GM13976 (cell line): ENCODE results near the gene EED.
"Not testable (repeated sequence)": the region's sequence is repeated elsewhere in the genome, so short reads cannot be mapped to it uniquely, and the experiment has no call there.

Experiments used
- DNase-seq: peaks from one replicate; pipeline ENCODE4 v3.0.0; 2012; ENCODE audit warnings: low spot score
- in situ Hi-C: fragments of 300-500 bp; cut with MboI; formaldehyde crosslinking; loops from one replicate; pipeline ENCODE4 v1.12.0; 2022; ENCODE audit warnings: low sequenced_read_pairs, mixed read lengths, inconsistent platforms; ENCODE audit not compliant: unreplicated experiment
- TF ChIP-seq, protein P1 (sequence below): IDR thresholded peaks from 2 replicates; pipeline ENCODE4 v1.5.1; 2012; ENCODE audit warnings: borderline replicate concordance, mild to moderate bottlenecking; ENCODE audit not compliant: insufficient read depth; ENCODE audit errors: extremely low read depth, missing control alignments, control extremely low read depth

Gene EED

DNA sequence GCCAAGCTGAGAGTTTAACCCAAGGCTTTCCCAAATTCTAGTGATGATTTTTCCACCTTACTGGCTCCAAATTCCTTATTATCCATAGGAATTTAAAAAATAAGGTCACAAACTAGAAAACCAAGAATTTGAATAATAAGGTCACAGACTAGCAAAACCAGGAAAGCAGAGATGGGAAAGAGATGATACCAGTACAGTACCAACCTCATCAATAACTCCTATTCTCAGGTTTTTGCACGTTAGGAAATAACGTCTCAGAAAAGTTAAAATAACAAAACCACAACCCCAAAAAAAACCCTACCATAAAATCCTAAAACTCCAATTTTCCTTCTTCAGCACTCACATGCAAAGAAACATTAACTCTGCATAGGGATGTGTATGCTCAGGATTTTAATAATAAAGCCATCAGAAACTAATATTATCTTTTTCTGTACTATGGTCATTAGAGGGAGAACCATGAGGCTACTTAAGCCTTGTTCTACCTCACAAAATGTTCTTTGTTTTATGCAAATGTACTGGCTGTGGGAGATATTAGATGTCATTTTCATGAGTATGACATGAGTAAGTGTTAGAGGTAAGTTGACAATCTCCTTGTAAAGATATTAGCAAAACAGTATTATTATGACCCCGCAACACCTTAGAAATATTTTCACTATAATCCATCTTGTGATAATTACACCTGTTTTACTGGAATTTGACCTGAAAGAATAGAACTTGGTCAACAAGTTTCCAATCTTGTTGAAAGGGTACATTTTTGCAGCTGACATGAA is 16.1 kb upstream of the EED start:
- no peak for DNase-seq
- in situ Hi-C loops: no loop called here
- TF ChIP-seq, protein P1, sequence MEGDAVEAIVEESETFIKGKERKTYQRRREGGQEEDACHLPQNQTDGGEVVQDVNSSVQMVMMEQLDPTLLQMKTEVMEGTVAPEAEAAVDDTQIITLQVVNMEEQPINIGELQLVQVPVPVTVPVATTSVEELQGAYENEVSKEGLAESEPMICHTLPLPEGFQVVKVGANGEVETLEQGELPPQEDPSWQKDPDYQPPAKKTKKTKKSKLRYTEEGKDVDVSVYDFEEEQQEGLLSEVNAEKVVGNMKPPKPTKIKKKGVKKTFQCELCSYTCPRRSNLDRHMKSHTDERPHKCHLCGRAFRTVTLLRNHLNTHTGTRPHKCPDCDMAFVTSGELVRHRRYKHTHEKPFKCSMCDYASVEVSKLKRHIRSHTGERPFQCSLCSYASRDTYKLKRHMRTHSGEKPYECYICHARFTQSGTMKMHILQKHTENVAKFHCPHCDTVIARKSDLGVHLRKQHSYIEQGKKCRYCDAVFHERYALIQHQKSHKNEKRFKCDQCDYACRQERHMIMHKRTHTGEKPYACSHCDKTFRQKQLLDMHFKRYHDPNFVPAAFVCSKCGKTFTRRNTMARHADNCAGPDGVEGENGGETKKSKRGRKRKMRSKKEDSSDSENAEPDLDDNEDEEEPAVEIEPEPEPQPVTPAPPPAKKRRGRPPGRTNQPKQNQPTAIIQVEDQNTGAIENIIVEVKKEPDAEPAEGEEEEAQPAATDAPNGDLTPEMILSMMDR: no peak

DNA sequence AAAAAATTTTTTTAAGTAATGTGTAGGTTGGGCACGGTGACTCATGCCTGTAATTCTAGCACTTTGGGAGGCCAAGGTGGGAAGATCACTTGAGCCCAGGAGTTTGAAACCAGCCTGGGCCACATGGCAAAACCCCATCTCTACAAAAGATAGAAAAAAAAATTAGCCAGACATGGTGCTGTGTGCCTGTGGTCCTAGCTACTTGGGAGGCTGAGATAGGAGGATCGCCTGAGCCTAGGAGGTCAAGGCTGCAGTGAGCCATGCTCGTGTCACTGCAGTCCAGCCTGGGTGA is 15.6 kb upstream of the EED start:
- DNase-seq, in situ Hi-C loops: not testable (repeated sequence)

DNA sequence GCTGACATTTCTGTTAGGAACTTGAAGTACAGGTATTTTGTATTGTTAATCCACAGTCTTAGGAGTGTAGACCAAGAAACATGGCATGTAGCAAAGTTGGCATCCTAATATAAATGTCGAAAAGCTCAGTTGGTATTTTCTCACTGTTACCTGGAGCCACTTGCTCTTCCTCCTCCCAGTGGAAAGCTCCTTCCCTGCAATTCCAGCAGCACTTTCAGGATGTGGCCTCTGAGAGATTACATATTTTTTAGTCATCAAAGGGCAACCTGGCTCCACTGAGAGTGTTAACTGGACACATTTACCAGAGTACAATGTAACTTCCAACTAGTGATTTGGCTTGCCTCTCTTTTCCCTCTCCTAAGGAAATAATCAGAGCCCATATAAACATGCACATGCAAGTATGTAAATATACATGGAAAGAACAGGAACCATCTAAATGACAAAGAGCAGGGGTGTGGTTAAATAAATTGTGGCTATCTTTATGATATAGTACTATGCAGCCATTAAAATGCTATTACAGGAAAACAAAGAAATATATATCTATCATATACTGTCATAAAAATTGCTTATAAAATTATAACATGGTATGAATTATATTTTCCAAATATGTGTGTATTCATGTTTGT is 14.3 kb upstream of the EED start:
- TF ChIP-seq, protein P1: no peak
- in situ Hi-C loops: no loop called here
- no peak for DNase-seq

DNA sequence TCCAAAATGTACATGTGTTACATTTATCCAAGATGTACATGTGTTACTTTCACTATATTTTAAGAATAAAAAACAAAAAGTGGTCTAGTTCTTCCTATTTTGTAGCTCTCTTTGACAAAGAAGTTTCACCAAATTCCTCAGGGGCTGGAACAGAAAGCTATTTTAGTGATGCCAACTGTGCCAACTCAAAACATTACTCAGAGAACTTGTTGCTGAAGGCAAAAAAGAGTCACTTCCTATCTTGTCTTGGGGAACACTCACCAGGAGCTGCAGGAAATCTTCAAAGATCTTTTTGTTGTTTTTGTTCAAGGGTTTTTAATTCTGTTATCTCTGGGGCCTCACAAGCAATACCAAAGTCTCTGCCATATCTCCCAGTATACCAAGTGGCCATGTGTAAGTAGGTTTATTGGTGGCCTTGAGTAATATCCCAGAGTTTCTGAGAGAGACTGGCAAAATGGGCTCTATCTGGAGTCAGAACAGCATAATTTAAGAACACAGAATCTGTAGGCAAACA is 13.6 kb upstream of the EED start:
- DNase-seq: no peak
- in situ Hi-C loops: no loop called here
- TF ChIP-seq, protein P1: no peak

DNA sequence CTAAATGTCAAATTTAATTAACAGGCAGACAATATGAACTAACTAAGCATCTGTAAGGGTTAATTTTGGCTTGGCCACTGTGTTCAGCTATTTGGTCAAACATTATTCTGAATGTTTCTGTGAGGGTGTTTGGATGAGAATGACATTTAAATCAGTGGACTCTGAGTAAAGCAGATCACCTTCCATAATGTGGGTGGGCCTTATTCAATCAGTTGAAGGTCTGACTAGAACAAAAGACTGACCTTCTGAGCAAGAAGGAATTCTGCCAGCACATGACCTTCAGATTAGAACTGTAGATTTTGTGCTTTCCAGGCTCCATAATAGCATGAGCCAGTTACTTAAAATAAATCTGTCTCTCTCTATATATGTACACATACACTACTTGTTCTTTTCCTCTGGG is 12.0 kb upstream of the EED start:
- in situ Hi-C loops: no loop called here
- DNase-seq: no peak
- TF ChIP-seq, protein P1: no peak

DNA sequence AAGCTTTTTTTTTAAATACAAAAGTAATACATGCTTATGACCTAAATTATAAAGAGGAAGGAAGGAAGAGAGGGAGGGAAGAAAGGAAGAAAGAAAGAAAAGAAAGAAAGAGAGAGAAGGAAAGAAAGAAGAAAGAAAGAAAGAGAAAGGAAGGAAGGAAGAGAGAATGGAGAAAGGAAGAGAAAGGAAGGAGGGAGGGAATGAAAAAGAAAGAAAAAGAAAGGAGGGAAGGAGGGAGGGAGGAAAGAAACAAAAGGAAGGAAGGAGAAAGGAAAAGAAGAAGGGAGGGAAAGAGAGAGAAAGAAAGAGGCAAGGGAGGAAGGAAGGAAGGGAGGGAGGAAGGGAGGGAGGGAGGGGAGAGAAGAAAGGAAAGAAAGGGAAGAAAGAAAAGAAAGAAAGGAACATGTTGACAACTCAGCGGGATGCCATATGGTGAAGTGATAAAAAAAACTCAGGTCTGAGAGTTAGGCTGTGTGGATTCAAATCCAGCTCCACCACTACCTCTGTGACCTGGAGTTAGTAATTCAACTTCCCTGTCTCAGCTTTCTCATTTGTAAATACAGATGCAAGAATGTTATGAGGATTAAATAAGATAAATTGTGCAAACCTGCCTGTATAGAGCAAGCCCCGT is 9.6 kb upstream of the EED start:
- TF ChIP-seq, protein P1: no peak
- no peak for DNase-seq
- in situ Hi-C loops: no loop called here

DNA sequence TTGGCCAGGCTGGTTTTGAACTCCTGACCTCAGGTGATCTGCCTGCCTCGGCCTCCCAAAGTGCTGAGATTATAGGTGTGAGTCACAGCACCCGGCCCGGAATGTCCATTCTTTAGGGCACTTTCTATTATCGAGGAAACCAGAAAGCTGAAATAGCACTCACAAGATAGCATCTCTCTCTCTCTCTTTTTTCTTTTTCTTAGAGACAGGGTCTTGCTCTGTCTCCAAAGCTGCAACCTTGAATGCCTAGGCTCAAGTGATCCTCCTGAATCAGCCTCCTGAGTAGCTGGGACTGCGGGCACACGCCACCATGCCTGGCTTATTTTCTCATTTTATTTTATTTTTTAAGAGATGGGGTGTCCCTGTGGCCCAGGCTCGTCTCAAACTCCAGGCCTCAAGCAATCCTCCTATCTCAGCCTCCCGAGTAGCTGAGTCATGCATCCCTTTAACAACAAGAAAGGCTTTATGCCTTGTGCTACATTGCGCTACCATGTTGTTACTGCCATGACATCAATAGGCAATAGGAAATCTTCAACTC is 7.2 kb upstream of the EED start:
- in situ Hi-C loops: no loop called here
- DNase-seq: no peak
- TF ChIP-seq, protein P1: no peak
